ENCODE data around the gene SCN4A.
"Not testable (repeated sequence)": the region's sequence is repeated elsewhere in the genome, so short reads cannot be mapped to it uniquely, and the experiment has no call there.

The SCN4A gene

GRCh38 chr17:64007089-64007837 is 34.5 kb upstream of the SCN4A start:
- not testable (repeated sequence) for H3K4me3 ChIP-seq (ENCODE audit: low read length); H3K27ac ChIP-seq (ENCODE audit: low read depth, low read length)

GRCh38 chr17:64006361-64007088 is 33.8 kb upstream of the SCN4A start:
- no peaks in the 10 kb centered on the region for H3K4me1 ChIP-seq (ENCODE audit: control insufficient read depth, insufficient read depth, low read length)
- no peaks in the 10 kb centered on the region for H3K27me3 ChIP-seq (ENCODE audit: control insufficient read depth, insufficient read depth, low read length)
- H3K27ac ChIP-seq (ENCODE audit: low read depth, low read length): no peak overlapping the region
- no peak overlapping the region for H3K4me3 ChIP-seq (ENCODE audit: low read length)
- no peaks in the 10 kb centered on the region for H3K36me3 ChIP-seq (ENCODE audit: control insufficient read depth, insufficient read depth, low read length)
- H3K9ac ChIP-seq (ENCODE audit: low read length): no peak overlapping the region

More at GRCh38 chr17:64007089-64007837, 34.5 kb upstream of the SCN4A start:
- not testable (repeated sequence) for H3K4me1 ChIP-seq (ENCODE audit: control insufficient read depth, insufficient read depth, low read length); H3K27me3 ChIP-seq (ENCODE audit: control insufficient read depth, insufficient read depth, low read length); H3K36me3 ChIP-seq (ENCODE audit: control insufficient read depth, insufficient read depth, low read length); H3K9ac ChIP-seq (ENCODE audit: low read length)

DNA sequence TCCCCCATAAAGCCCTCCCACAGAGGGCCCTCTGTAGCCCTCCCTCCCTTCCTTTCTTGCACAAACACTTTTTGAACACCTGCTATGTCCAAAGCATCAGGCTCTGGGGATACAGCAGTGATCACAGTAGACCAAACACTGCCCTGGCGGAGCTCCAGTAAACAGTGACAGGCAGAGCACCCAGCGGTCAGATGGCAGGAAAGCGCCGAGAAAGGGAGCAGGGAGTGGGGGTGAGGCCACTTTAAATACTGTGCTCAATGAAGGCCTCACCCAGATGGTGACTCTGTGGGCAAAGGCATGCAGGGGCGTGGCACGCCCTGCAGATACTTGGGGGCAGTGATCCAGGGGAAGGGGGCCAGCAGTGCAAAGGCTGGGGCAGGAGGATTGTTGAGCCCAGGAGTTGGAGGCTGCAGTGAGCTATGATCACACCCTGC is 33.0 kb upstream of the SCN4A start:
- no peaks in the 10 kb centered on the region for H3K27me3 ChIP-seq (ENCODE audit: control insufficient read depth, insufficient read depth, low read length)
- H3K4me1 ChIP-seq (ENCODE audit: control insufficient read depth, insufficient read depth, low read length): no peaks in the 10 kb centered on the region
- H3K27ac ChIP-seq (ENCODE audit: low read depth, low read length): no peak overlapping the region
- H3K9ac ChIP-seq (ENCODE audit: low read length): no peak overlapping the region
- H3K4me3 ChIP-seq (ENCODE audit: low read length): no peak overlapping the region
- no peaks in the 10 kb centered on the region for H3K36me3 ChIP-seq (ENCODE audit: control insufficient read depth, insufficient read depth, low read length)

GRCh38 chr17:64004903-64005733 is 32.4 kb upstream of the SCN4A start:
- no peaks in the 10 kb centered on the region for H3K36me3 ChIP-seq (ENCODE audit: control insufficient read depth, insufficient read depth, low read length)
- no peak overlapping the region for H3K27ac ChIP-seq (ENCODE audit: low read depth, low read length)
- no peaks in the 10 kb centered on the region for H3K4me1 ChIP-seq (ENCODE audit: control insufficient read depth, insufficient read depth, low read length)
- H3K9ac ChIP-seq (ENCODE audit: low read length): no peak overlapping the region
- no peaks in the 10 kb centered on the region for H3K27me3 ChIP-seq (ENCODE audit: control insufficient read depth, insufficient read depth, low read length)
- H3K4me3 ChIP-seq (ENCODE audit: low read length): no peak overlapping the region

- no peaks in the 10 kb centered on the region for H3K4me1 ChIP-seq (ENCODE audit: control insufficient read depth, insufficient read depth, low read length)
- H3K36me3 ChIP-seq (ENCODE audit: control insufficient read depth, insufficient read depth, low read length): no peaks in the 10 kb centered on the region
- no peak overlapping the region for H3K27ac ChIP-seq (ENCODE audit: low read depth, low read length)
- H3K27me3 ChIP-seq (ENCODE audit: control insufficient read depth, insufficient read depth, low read length): peaks cover under 1% of the 10 kb centered on the region
- no peak overlapping the region for H3K4me3 ChIP-seq (ENCODE audit: low read length)
- H3K9ac ChIP-seq (ENCODE audit: low read length): no peak overlapping the region
Observed at GRCh38 chr17:64004218-64004770, 31.6 kb upstream of the SCN4A start.

DNA sequence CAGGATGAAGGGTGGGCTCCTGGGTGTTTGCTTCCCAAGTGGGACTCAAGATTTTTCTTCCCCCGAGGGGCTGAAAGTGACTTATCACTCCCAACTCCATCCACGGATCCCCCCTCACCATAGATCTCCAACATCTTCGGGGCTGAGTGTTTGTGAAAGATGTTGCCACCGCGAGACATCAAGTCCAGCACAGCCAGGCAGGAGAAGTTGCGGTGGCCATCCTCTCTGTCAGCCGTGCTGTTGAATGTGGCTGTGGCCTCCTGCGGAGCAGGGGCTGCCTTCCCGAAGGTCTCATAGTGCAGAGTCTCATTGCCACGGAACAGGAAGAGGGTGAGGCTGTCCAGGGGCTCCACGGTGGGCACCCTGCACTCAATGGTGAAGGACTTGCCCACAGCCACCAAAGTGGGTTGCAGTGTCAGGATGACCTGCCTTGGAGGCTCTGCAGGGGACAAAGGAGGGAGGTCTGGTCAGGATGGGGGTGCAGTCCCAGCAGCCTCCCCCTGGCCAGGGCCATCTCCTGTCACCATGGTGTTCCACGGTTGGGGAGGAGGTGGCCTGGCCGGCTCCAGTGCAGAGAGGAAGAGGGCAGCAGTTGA is 30.9 kb upstream of the SCN4A start:
- H3K36me3 ChIP-seq (ENCODE audit: control insufficient read depth, insufficient read depth, low read length): no peaks in the 10 kb centered on the region
- H3K4me1 ChIP-seq (ENCODE audit: control insufficient read depth, insufficient read depth, low read length): no peaks in the 10 kb centered on the region
- no peak overlapping the region for H3K9ac ChIP-seq (ENCODE audit: low read length)
- no peak overlapping the region for H3K4me3 ChIP-seq (ENCODE audit: low read length)
- peaks cover 4% of the 10 kb centered on the region for H3K27me3 ChIP-seq (ENCODE audit: control insufficient read depth, insufficient read depth, low read length)
- H3K27ac ChIP-seq (ENCODE audit: low read depth, low read length): no peak overlapping the region

DNA sequence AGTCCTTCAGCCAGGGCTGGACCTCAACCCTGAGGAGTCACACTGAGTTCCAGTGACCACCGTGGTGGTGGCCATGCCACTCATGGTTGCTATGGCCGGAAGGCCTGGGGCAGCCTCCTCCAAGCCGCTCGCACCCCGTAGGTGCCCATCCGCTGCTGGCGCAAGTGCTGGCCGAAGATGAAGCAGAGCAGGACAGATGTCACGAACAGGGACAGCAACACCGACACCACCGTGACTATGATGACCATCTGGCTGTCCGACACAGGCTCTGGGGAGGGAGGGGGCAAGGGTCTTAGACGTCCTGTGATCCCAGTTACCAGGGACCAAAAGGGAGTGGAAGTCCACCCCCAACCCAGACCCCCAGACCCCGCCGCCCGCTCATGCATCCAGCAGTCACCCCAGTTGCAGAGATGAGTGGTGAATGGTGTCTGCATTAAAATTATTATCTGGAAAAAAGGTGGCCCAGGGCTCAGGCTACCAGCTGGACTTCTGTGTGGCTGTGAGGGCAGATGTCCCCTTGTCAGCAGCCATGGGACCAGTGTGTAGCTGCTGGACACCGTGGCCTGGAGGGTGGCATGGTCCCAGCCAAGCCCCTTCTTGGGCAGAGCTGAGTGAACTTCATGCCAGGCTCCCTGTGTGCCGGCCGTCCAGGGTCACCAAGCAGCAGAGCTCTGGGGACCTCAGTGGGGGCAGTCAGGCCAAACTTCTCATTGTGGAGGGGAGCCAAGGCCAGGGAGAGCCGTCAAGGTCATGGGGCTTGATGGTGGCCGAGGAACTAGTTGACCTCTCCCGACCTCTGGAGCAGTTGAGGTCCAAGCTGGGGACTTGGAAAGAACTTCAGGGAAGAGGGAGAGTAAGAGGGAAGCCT is 30.2 kb upstream of the SCN4A start:
- Histone ChIP-seq H3K4me3 (ENCODE audit: low read length) (no peak overlapping the region), H3K36me3 (ENCODE audit: control insufficient read depth, insufficient read depth, low read length) (no peaks in the 10 kb centered on the region), H3K4me1 (ENCODE audit: control insufficient read depth, insufficient read depth, low read length) (no peaks in the 10 kb centered on the region), H3K27ac (ENCODE audit: low read depth, low read length) (no peak overlapping the region), H3K27me3 (ENCODE audit: control insufficient read depth, insufficient read depth, low read length) (peaks cover 9% of the 10 kb centered on the region), H3K9ac (ENCODE audit: low read length) (no peak overlapping the region)

- Histone ChIP-seq H3K27ac (ENCODE audit: low read depth, low read length) (no peak overlapping the region), H3K4me1 (ENCODE audit: control insufficient read depth, insufficient read depth, low read length) (no peaks in the 10 kb centered on the region), H3K36me3 (ENCODE audit: control insufficient read depth, insufficient read depth, low read length) (no peaks in the 10 kb centered on the region), H3K9ac (ENCODE audit: low read length) (no peak overlapping the region), H3K4me3 (ENCODE audit: low read length) (no peak overlapping the region), H3K27me3 (ENCODE audit: control insufficient read depth, insufficient read depth, low read length) (peaks cover 14% of the 10 kb centered on the region)
Observed at GRCh38 chr17:64001763-64002529, 29.2 kb upstream of the SCN4A start.

DNA sequence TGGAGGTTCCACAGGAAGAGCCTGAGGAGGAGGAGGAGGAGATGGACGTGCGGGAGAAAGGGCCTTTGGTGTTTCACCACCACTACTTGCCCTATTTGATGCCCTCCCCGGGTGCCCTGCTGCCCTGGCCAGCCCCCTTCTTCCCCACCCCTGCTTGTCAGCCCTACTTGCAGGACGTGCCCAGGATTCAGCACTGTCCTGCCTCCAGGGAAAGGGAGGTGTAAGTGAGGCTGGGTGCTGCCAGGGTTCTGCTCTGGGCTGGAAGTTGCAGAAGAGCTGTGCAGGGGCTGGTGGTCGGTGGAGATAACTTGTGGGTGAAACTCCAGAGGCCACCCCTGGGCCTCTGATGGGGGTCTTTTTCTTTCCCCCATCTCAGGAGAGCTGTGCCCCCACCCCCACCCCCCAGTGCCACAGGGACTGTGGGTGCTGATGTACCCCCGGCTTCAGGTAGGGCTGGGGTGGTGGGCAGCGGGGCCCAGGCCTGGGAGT is 28.4 kb upstream of the SCN4A start:
- Histone ChIP-seq H3K27ac (ENCODE audit: low read depth, low read length) (no peak overlapping the region), H3K36me3 (ENCODE audit: control insufficient read depth, insufficient read depth, low read length) (no peaks in the 10 kb centered on the region), H3K4me3 (ENCODE audit: low read length) (no peak overlapping the region), H3K27me3 (ENCODE audit: control insufficient read depth, insufficient read depth, low read length) (peaks cover 14% of the 10 kb centered on the region), H3K4me1 (ENCODE audit: control insufficient read depth, insufficient read depth, low read length) (no peaks in the 10 kb centered on the region), H3K9ac (ENCODE audit: low read length) (no peak overlapping the region)

DNA sequence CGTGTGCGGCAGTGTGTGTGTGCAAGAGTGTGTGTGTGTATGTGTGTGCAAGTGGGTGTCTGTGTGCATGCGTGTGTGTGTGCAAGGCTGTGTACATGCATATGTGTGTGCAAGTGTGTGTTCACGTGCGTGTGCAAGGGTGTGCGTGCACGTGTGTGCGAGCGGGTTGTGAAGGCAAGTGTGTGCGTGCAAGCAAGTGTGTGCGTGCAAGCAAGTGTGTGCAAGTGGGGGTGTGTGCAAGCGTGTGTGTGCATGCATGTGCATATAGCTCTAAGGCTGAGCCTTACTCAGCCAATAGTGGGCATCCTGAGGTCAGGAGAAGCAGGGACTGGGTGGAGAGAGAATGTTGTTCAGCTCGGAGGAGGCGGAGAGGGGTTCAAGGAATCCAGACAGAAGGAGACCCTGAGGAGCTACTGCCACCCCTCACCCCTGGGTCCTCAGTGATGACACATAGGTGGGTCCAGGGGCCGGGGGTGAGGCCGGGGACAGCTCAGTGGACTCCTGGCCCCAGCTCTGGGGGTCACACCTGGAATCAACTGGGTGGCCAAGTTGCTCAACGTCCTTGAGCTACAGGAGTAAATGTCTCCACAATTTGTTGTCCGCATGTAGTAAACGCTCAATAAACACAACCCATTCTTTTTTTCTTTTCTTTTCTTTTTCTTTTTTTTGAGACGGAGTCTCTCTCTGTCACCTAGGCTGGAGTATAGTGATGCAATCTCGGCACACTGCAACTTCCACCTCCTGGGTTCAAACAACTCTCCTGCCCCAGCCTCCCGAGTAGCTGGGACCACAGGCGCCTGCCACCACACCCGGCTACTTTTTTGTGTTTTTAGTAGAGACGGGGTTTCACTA is 27.2 kb upstream of the SCN4A start:
- no peaks in the 10 kb centered on the region for H3K4me1 ChIP-seq (ENCODE audit: control insufficient read depth, insufficient read depth, low read length)
- H3K36me3 ChIP-seq (ENCODE audit: control insufficient read depth, insufficient read depth, low read length): no peaks in the 10 kb centered on the region
- H3K9ac ChIP-seq (ENCODE audit: low read length): no peak overlapping the region
- H3K27ac ChIP-seq (ENCODE audit: low read depth, low read length): no peak overlapping the region
- H3K27me3 ChIP-seq (ENCODE audit: control insufficient read depth, insufficient read depth, low read length): peaks cover 16% of the 10 kb centered on the region
- H3K4me3 ChIP-seq (ENCODE audit: low read length): no peak overlapping the region

Data from rectal smooth muscle tissue (tissue), 1 donor.